SU-DHL-6 (cell line): Measurements from ENCODE around the gene CPAMD8.

Experiments used
- CTCF ChIP-seq: fragments of 200-600 bp; sonication (generic); IDR thresholded peaks from one replicate; pipeline ENCODE4 v1.5.1; 2017; ENCODE audit warnings: antibody characterized with exemption, mild to moderate bottlenecking, low read length, moderate library complexity; ENCODE audit not compliant: insufficient read depth, poor library complexity, severe bottlenecking
- EZH2phosphoT487 ChIP-seq: fragments of 200-600 bp; sonication (generic), shearing (Covaris generic); conservative IDR thresholded peaks from 2 replicates; pipeline ENCODE4 v1.6.1; 2018; ENCODE audit warnings: mild to moderate bottlenecking, antibody characterized with exemption, low read length, moderate library complexity, mixed read lengths

GRCh38 chr19:16942583-16942982 is 84.0 kb downstream of the CPAMD8 start:
- TF ChIP-seq CTCF (no peak), EZH2phosphoT487 (no peak)
